GM12892 (cell line): ENCODE measurements around the gene ARMC9.
"Not testable (repeated sequence)": the region's sequence is repeated elsewhere in the genome, so short reads cannot be mapped to it uniquely, and the experiment has no call there.

Source experiments
- DNase-seq: peaks from one replicate; pipeline ENCODE4 v3.0.0; 2011; ENCODE audit not compliant: insufficient read length
- FAIRE-seq: peaks from 2 replicates; lab custom pipeline; 2011; peaks lifted over from hg19 to GRCh38; lab: Jason Lieb, UNC
- POLR2A ChIP-seq: IDR thresholded peaks from 2 replicates; pipeline ENCODE4 v1.6.1; 2011; ENCODE audit warnings: low read depth, low read length, control low read depth
- POLR2AphosphoS5 ChIP-seq: IDR thresholded peaks from 2 replicates; pipeline ENCODE4 v1.6.1; 2011; ENCODE audit warnings: low read depth, low read length, control low read depth
- TAF1 ChIP-seq: IDR thresholded peaks from 2 replicates; pipeline ENCODE4 v1.6.1; 2011; ENCODE audit warnings: low read depth, mild to moderate bottlenecking, control low read depth, low read length, borderline replicate concordance

The ARMC9 gene

GRCh38 chr2:231342061-231342711, 143.8 kb downstream of the ARMC9 start:
- TF ChIP-seq TAF1 (no peak), POLR2AphosphoS5 (no peak), POLR2A (no peak)
- FAIRE-seq (no peak), DNase-seq (no peak)

GRCh38 chr2:231343006-231343710, 144.7 kb downstream of the ARMC9 start:
- FAIRE-seq (no peak), DNase-seq (no peak)
- TF ChIP-seq TAF1 (no peak), POLR2A (no peak), POLR2AphosphoS5 (no peak)

GRCh38 chr2:231343988-231344387, 145.6 kb downstream of the ARMC9 start:
- no peak for DNase-seq
- no peak for FAIRE-seq
- no peak for TF ChIP-seq POLR2AphosphoS5
- TF ChIP-seq TAF1, result no peak
- no peak for TF ChIP-seq POLR2A

GRCh38 chr2:231344851-231345250, 146.4 kb downstream of the ARMC9 start:
- DNase-seq (no peak), FAIRE-seq (no peak)
- TF ChIP-seq POLR2A (no peak), POLR2AphosphoS5 (no peak), TAF1 (no peak)

- FAIRE-seq, result no peak
- TF ChIP-seq POLR2A (no peak), POLR2AphosphoS5 (no peak), TAF1 (no peak)
- no peak for DNase-seq
Measured at GRCh38 chr2:231347081-231347480, 148.7 kb downstream of the ARMC9 start.

- FAIRE-seq, result no peak
- no peak for DNase-seq
- TF ChIP-seq POLR2A, result no peak
- no peak for TF ChIP-seq TAF1
- no peak for TF ChIP-seq POLR2AphosphoS5
Measured at GRCh38 chr2:231347638-231348037, 149.2 kb downstream of the ARMC9 start.

GRCh38 chr2:231348173-231348572, 149.7 kb downstream of the ARMC9 start:
- DNase-seq, result no peak
- FAIRE-seq, result no peak
- TF ChIP-seq POLR2A (no peak), POLR2AphosphoS5 (no peak), TAF1 (no peak)

GRCh38 chr2:231348704-231349373, 150.4 kb downstream of the ARMC9 start:
- FAIRE-seq, result no peak
- no peak for DNase-seq
- no peak for TF ChIP-seq POLR2A
- TF ChIP-seq POLR2AphosphoS5, result no peak
- TF ChIP-seq TAF1, result no peak

- FAIRE-seq, DNase-seq: not testable (repeated sequence)
Measured at GRCh38 chr2:231349374-231349735, 150.9 kb downstream of the ARMC9 start.

- DNase-seq (no peak), FAIRE-seq (no peak)
- no peak for TF ChIP-seq POLR2A
- TF ChIP-seq TAF1, result no peak
- no peak for TF ChIP-seq POLR2AphosphoS5
Measured at GRCh38 chr2:231351648-231352047, 153.2 kb downstream of the ARMC9 start.

- no peak for TF ChIP-seq POLR2AphosphoS5
- FAIRE-seq, result no peak
- no peak for DNase-seq
Measured at GRCh38 chr2:231353469-231353868, 155.0 kb downstream of the ARMC9 start.

- FAIRE-seq (no peak), DNase-seq (no peak)
- no peak for TF ChIP-seq TAF1
Measured at GRCh38 chr2:231355508-231356465, 157.4 kb downstream of the ARMC9 start.

GRCh38 chr2:231356466-231356844, 158.0 kb downstream of the ARMC9 start:
- no peak for DNase-seq
- no peak for FAIRE-seq
- no peak for TF ChIP-seq POLR2AphosphoS5
- no peak for TF ChIP-seq POLR2A
- TF ChIP-seq TAF1, result no peak
